ENCODE measurements around the gene WWC2. TPM values are rescaled to one million over a fixed set of nuclear protein-coding genes. Genes with fewer than 3 reads are reported as not detected.

WWC2 gene
- total RNA-seq, 1 donor from 2014 or later = 39.6 TPM

DNA sequence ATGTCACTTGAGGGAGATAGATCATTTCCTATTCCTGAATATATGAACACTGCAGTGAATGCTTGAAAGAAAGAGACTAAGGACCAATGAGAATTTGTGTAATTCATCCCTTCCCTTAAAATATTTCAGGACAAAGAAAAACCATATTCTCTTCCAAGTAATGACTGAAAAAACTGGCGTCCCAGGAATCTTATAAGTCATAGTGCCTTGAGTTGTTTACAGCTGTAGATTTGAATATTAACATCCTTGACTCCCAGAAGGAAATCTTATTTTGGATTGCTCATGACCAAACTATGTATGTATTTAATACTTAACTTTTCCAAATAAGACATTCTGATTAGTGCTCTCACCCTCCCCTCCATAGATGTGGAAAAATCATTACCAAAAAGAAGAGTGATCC is 165.6 kb downstream of the WWC2 start:
- Histone ChIP-seq H3K27me3 (no peaks in the 10 kb centered on the region), H3K9ac (no peak overlapping the region), H3K79me2 (ENCODE audit: low read depth) (no peaks in the 10 kb centered on the region), H3K36me3 (peaks cover 11% of the 10 kb centered on the region), H3K4me2 (no peak overlapping the region), H4K20me1 (ENCODE audit: low read depth) (peaks cover 4% of the 10 kb centered on the region), H3F3A (ENCODE audit: low read depth) (peaks cover 6% of the 10 kb centered on the region), H3K9me3 (ENCODE audit: low read depth) (no peaks in the 10 kb centered on the region), H3K4me1 (no peaks in the 10 kb centered on the region), H2AFZ (replicated peaks) (no peak overlapping the region), H3K27ac (no peak overlapping the region), H3K4me3 (no peak overlapping the region)
- TF ChIP-seq EZH2phosphoT487 (IDR thresholded peaks at IDR 0.05) (no peak), EZH2 (IDR thresholded peaks at IDR 0.05) (no peak)
- TF ChIP-seq, protein P1, sequence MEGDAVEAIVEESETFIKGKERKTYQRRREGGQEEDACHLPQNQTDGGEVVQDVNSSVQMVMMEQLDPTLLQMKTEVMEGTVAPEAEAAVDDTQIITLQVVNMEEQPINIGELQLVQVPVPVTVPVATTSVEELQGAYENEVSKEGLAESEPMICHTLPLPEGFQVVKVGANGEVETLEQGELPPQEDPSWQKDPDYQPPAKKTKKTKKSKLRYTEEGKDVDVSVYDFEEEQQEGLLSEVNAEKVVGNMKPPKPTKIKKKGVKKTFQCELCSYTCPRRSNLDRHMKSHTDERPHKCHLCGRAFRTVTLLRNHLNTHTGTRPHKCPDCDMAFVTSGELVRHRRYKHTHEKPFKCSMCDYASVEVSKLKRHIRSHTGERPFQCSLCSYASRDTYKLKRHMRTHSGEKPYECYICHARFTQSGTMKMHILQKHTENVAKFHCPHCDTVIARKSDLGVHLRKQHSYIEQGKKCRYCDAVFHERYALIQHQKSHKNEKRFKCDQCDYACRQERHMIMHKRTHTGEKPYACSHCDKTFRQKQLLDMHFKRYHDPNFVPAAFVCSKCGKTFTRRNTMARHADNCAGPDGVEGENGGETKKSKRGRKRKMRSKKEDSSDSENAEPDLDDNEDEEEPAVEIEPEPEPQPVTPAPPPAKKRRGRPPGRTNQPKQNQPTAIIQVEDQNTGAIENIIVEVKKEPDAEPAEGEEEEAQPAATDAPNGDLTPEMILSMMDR (IDR thresholded peaks at IDR 0.05) = no peak
- Mint-ChIP-seq H3K4me3 (no peak overlapping the region), H3K27me3 (ENCODE audit: insufficient read depth, low read depth) (no peaks in the 10 kb centered on the region), H3K27ac (no peak overlapping the region), H3K9me3 (no peaks in the 10 kb centered on the region), H3K4me1 (peaks cover 7% of the 10 kb centered on the region), H3K36me3 (peaks cover 15% of the 10 kb centered on the region)
- no peak for DNase-seq (ENCODE audit: low spot score)

DNA sequence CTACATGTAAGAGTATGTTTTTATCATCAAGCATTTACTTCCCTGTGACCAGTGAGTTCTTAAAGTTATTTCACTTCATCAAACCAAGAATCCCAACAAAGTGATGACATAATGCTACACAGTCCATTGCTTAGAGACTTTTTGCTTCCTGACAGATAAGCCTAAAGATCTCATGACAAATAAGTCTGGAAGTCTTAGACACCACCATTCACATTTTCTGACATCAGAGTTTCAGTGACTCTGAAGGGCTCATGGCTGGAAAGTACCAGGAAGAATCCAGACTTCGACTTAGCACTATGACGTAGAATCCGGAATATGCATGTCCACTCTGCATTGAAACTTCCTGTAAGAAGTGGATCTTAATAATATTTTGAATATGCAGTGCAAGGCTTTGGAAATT is 167.3 kb downstream of the WWC2 start:
- TF ChIP-seq EZH2phosphoT487 (IDR thresholded peaks at IDR 0.05) (no peak), EZH2 (IDR thresholded peaks at IDR 0.05) (no peak)
- TF ChIP-seq, protein P1 (IDR thresholded peaks at IDR 0.05) = no peak
- Histone ChIP-seq H3K36me3 (peaks cover 9% of the 10 kb centered on the region), H3K4me2 (no peak overlapping the region), H4K20me1 (ENCODE audit: low read depth) (peaks cover 4% of the 10 kb centered on the region), H2AFZ (replicated peaks) (no peak overlapping the region), H3K79me2 (ENCODE audit: low read depth) (no peaks in the 10 kb centered on the region), H3K4me3 (no peak overlapping the region), H3K27ac (no peak overlapping the region), H3K27me3 (no peaks in the 10 kb centered on the region), H3K9me3 (ENCODE audit: low read depth) (no peaks in the 10 kb centered on the region), H3K9ac (no peak overlapping the region), H3F3A (ENCODE audit: low read depth) (peaks cover 6% of the 10 kb centered on the region), H3K4me1 (no peaks in the 10 kb centered on the region)
- no peak overlapping the region for H3K4me3 Mint-ChIP-seq
- peaks cover 17% of the 10 kb centered on the region for H3K36me3 Mint-ChIP-seq
- H3K27ac Mint-ChIP-seq = no peak overlapping the region
- H3K4me1 Mint-ChIP-seq = peaks cover 7% of the 10 kb centered on the region
- no peak for DNase-seq (ENCODE audit: low spot score)
- no peaks in the 10 kb centered on the region for H3K9me3 Mint-ChIP-seq
- no peaks in the 10 kb centered on the region for H3K27me3 Mint-ChIP-seq (ENCODE audit: insufficient read depth, low read depth)

DNA sequence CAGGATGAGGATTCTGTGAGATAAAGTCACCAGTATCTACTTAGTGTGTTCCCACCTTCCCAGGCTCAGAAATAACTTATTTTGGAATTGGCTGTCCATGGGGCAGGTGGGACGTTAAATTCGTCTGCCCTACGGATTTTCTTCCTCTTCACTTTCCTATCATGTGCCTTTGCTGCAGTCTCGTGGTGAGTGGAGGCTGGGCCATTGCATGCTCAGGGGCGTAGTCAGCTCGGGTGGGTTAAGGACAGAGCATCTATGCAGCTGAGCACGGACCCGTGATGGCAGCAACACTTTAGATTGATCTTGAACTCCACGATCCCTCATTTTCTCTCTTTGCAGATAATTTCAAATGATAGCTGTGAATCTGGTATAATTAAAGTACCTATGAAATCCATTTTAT is 169.5 kb downstream of the WWC2 start:
- Histone ChIP-seq H3K9ac (no peak overlapping the region), H3K27ac (no peak overlapping the region), H3K9me3 (ENCODE audit: low read depth) (peaks cover under 1% of the 10 kb centered on the region), H4K20me1 (ENCODE audit: low read depth) (no peaks in the 10 kb centered on the region), H3K79me2 (ENCODE audit: low read depth) (no peaks in the 10 kb centered on the region), H3K4me2 (no peak overlapping the region), H3K36me3 (peaks cover 12% of the 10 kb centered on the region), H3K27me3 (no peaks in the 10 kb centered on the region), H2AFZ (replicated peaks) (no peak overlapping the region), H3K4me1 (no peaks in the 10 kb centered on the region), H3F3A (ENCODE audit: low read depth) (no peaks in the 10 kb centered on the region), H3K4me3 (no peak overlapping the region)
- DNase-seq (ENCODE audit: low spot score) = no peak
- no peak overlapping the region for H3K27ac Mint-ChIP-seq
- H3K27me3 Mint-ChIP-seq (ENCODE audit: insufficient read depth, low read depth) = no peaks in the 10 kb centered on the region
- no peak overlapping the region for H3K4me3 Mint-ChIP-seq
- H3K4me1 Mint-ChIP-seq = no peaks in the 10 kb centered on the region
- no peak for TF ChIP-seq EZH2 (IDR thresholded peaks at IDR 0.05)
- no peak for TF ChIP-seq EZH2phosphoT487 (IDR thresholded peaks at IDR 0.05)
- TF ChIP-seq, protein P1 (IDR thresholded peaks at IDR 0.05) = no peak
- peaks cover 29% of the 10 kb centered on the region for H3K36me3 Mint-ChIP-seq
- H3K9me3 Mint-ChIP-seq = no peaks in the 10 kb centered on the region
